Hematopoietic multipotent progenitor cell treated with erythropoietin and hydrocortisone succinate and interleukin-3 and kit ligand, for 4 days (in vitro differentiated cells): Measurements from ENCODE around the gene MYL12B.
A peak's percentile ranks its signal among the peaks of the same experiment; 100 is the strongest.

Source experiments
- DNase-seq: peaks from one replicate; pipeline ENCODE4 v3.0.0-alpha.2; 2015

MYL12B gene

DNA sequence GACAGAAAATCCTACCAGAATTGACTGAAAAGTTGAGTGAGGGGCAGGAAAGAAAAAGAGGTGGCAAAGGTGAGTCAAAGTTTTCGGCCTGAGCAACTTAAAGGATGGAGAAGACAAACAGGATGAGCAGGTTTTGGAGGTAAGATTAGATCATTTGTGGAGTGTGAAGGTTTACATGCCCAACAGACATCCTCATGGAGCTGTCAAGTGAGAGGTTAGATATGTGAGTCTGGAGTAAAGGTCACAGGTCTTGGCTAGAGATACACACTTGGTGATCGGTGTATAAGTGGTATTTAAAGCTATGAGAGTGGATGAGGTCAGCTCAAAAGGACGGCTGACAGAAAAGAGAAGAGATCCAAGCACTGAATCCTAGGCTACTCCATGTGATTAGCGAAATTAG is 25.5 kb upstream of the MYL12B start:
- no peak for DNase-seq

DNA sequence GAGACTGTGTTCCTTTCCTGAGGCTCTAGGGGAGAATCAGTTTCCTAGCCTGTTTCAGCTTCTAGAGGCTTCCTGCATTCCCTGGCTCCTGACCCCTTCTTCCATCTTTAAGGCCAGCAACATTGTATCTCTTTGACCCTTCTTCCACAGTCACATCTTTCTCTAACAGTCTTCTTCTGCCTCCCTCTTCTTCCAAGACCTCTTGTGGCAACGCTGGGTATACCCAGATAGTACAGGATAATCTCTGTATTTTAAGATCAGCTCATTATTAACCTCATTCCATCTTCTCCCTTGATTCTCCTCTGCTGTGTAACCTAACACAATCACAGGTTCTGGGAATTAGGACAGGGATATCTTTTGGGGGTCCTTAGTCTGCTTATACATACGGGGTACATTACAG is 23.2 kb upstream of the MYL12B start:
- DNase-seq, result peak; percentile 48

DNA sequence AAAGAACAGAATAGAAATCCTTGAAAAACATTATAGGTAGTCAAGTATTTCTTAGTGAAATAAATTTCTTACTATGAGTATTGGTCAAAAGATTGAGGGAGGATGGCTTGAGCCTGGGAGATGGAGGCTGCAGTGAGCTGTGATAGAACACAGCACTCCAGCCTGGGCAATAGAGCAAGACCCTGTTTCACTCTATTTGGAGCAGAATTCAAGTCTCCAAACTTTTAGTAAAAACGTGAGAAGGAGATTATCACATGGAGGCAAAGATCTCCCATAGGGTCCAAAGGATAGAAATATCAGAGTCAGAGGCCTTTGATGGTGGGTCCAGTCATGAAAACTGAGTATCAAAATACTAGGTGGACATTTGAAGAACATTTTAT is 16.8 kb upstream of the MYL12B start:
- no peak for DNase-seq

DNA sequence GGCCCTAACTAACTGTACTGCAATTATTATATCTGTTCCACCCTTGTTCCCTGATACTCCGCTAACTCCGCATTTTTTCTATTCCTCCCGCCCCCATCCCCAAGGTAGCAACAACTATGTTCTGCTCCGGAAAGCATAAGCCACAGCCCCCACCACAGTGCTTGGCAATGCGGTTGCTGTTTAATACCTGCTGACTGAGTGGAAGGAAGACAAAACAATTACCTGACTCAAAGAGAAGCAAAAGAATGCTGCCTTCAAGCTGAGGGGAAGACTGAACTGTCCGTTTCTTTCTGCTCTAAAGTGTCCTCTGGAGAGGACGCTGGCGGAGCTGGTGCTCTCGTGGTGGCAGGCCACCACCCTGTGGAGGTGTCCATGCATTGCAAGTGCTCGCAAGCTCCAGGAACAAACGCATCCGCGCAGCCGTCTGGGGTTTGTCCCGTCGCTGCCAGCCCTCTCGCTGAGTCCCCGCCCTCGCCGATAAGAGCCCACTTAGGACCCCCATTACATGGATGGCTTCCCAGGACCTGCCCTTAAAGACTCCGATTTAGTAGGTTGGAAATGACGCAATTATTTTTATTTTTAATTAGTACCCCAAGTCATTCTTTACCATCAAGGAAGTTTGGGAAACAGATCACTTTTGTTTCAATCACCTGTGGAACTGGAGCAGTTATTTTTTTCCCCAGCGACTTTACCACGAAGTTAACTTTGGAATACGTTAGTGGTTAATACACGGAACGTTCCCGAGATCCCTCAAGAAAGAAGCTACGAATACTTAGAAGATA is 15.9 kb upstream of the MYL12B start:
- DNase-seq, result peak; percentile 96

DNA sequence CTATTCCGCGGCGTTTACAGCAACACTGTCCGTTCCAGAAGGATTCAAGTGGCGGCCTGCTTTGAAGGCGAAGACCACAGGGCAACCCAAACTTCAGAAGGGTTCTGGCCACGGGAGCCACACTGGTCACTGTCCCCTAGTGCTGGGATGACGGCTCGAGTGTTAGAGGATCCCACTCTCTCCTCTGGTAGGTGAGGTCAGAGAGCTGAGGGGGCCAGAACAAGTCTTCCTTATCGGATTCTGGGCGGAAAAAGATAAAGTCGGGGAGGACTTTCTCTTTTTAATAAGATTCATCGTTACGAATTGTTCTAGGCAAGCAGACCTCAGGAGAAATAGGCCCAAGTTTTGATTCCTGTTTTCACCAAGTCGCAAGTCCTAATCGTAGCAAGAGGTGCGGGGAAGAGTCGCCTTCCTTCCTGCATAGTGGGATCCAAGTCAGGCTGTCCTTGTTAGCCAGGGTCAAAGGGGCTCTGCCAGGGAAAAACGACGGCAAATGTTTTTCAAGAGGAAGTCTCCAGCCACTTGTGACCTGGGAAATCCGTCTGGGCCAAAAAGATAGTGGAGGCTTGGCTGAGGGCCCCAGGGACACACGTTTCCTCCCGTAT is 15.2 kb upstream of the MYL12B start:
- peak; percentile 90 for DNase-seq

DNA sequence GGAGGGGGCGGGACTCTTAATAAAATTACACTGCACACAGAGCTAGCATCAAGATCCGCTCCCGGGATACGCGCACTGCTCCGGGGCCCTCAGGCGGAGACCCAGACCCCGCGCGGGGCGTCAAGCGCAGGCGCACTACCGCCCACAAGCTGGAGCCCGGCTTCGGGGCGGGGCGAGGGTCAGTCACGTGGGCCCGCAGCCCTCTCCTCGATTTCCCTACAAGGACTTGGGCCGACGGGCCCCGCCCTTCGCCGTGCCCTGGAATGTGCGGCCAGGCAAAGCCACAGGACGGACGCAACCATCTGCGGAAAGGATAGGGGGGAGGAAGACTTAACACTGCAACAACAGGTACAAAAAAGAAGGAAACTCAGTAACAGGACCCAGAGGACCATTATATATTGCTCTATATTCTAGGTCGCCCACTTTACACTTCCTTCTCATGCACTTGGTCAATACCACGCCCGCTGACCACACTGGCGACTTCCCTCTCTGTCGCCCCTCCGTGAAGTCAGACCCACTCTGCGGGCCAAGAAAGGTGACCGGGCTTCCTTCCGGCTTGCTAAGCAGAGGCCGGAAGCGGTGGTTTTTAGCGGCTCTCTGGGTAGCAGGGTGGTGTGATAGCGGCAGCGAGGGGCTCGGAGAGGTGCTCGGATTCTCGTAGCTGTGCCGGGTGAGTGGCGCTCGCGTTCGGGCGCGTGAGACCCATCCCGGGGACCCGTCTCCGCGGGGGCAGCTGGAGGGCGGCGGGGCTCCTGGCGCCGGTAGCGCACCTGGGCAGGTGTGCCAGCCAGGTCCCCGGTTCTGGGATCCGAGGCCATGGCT is 14.5 kb upstream of the MYL12B start, which contains the start of gene MYL12A:
Gene MYL12A (plus strand): TSS at position 562 of the 822 bp plus-strand sequence. CDS start 5,447 bp downstream, outside the sequence.
- peak; percentile 99 for DNase-seq

DNA sequence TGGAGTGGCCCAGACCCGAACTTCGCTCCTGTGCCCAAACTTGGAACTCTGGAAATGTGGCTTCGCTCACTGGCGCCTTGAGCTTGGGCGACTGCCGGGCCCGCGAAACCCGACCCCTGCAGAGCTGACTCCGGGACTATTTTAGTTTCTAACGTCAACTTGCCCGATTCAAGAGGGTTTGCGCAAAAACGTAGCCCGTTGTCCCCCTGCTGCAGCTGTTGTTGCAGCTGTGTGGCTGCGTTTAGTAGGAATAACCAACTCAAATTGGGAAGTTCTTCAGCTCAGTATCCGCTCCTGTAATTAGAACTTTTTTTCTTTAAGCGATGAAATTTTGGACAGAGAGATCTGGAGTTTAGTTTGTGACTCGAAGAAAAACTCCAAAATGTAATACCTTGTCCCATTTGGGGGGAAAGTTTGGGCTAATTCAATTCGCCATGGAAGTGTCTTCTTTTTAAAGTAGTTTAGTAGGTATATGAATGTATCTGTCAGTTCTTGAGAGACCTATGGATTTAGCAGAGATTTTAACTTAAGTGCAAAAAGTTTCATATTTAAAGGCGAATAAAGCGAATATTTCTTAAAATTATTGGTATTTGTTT is 13.8 kb upstream of the MYL12B start:
- DNase-seq, result peak; percentile 66

DNA sequence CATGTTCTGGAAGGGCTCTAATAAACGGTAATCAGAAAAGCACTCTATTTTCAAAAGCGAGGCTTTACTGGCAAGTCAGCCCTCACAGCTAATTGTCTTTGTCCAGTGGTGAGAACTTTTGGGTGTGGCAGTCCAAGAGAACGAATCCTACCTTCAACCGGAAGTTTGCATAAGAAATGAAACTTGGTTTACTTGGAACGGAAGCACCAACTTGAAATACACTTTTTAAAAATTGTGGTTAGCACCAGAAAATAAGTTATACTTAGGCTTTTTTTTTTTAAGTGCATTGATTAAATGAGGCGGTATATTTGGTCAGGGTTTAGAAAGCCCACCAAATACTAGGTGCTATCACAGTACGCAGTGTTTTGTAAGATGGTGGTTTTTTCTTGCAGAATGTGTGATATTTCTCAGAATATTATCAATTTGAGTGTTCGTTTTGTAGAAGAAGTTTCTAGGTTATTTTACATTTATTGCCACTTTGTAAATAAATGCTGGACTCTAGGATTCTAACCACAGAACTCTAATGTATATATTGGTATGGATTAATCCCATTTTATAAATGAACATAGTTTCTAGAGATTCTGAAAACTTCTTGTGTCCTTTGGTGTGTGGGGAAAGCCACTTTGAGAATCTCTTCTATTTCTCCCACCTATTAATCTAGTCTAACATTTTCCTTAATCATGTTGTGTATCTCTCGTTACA is 13.1 kb upstream of the MYL12B start:
- DNase-seq, result peak; percentile 87

DNA sequence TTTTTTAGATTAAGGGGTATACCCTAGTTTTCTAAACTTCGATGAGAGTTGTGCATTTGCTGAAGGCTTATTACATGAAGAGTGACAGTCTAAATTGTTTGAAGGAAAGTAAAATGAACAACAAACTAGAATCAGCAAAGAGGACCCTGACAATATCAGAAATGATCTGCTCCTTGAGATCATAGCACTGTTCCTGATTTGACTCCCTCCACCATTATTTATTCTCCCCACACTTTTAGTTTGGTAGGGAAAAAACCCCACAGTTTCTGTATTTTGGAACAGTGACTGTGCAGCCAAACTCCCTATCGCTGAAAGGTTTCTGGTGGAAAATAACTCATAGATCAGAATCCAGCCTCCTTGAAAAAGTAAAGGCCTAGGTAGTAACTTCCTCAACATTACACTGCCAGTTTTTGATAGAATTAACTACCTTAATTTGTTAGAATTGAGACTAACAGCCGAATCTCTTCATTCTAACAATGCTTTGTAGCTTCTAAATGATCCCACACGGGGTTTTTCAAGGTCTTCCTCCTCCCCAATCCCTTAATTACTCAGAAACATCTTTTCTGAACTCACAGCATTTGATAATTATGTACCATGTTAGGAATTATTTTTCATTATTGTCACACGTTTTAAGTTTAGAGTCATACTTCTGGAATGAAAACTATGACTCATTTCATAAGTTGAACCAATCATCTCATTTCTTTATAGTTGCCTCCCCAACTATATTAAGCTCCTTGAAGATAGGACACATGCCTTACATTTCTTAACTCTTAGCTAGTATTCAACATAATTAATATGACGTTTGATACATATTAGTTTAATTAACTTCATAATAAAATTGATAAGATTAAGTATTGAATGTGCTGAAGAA is 11.5 kb upstream of the MYL12B start:
- no peak for DNase-seq

DNA sequence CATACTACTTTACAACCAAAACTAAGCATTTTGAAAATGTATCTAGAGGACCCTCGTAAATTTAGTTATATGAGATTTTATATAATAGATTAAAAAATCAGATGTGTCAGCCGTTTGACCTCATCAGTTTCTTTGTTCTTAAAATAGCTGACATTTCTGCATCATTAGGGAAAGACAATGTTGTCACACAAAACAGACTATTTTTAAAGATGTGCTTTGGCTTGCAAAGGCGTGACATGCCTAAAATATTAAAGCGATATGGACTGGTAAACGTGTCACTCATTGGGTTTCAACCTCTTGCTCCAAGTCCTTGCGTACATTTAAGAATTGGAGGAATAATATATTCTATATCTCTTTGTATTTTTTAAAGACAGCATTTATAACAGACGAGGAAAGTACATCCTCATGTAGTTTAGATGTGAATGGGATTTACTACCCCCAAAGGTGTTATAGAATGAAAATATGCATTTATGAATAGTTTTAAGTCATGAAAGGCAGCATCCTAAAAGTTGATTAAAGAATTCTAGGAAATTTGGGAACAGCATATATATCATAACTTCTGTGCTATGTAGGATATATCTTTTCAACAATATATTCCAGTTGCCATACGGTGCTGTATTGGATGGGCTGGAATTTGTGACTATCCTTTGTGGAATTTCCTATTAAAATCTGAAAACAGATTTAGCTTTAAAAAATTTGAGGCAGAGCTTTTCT is 10.5 kb upstream of the MYL12B start:
- no peak for DNase-seq

DNA sequence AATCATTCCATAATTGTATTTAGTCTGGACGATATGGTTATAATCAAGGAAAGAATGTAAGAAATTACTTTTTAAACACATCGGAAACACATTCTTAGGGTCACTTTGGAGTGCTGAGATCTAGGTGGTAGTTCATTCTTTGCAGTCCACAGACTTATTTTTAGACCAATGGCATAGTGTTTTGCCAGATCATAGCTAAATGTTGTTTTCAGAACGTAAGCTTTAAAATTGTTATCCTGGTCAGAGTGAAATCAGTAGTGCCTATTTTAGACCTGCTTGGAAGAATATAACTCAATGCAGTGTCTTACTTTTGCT is 10.0 kb upstream of the MYL12B start:
- DNase-seq, result no peak

DNA sequence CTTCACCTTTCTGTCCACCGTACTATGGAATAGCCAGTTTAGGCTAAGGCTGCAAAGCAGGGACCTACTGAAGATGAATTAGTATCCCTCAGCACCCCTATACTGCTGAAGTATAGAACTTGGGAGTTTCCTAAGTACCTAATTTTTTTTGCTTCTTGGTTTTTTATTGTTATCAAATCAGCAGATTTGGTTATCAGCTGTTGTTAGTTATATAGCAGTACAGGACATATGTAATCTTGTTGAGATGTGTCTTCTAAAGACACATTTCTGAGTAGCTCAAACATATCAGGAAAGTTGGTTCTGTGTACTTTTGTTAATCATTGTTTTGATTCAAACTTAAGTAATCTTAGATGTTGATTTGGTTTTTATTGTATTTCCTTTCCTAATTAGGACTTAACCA is 9.1 kb upstream of the MYL12B start:
- no peak for DNase-seq

DNA sequence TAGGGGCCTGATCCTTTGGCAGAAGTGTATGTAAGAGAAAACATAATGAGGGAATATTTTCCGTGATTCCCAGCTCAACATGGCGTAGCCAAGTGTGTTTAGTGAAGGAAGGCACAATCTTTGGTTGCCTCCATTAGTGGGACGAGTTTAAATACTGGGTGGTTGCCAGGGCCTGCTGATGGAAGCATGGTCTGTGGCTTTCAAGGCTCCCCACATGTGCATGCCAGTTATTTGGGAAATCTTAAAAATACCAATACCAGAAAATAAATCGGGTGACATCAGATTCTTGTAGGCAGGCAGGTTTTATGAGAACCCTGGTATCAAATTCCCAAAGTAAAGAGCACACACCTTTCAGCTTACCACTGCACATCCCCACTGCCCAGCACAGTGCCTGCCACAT is 7.2 kb upstream of the MYL12B start:
- DNase-seq, result no peak

DNA sequence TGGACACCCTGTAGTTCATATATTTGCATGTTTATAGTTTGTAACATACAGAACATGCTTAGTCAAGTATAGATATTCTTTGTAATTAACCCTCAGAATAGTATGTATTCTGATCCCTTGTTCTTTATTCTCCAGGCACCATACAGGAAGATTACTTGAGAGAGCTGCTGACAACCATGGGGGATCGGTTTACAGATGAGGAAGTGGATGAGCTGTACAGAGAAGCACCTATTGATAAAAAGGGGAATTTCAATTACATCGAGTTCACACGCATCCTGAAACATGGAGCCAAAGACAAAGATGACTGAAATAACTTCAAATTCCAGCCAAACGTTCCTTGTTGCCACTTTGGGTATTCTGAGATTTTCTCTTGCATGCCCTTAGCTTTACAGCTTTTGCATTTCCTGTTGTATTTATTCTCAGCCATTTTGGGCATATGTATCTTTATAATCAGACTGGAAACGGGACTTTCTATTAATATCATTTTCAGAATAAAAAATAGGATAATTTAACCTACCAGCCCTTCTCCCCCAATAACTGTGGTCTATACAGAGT is 6.2 kb upstream of the MYL12B start:
- DNase-seq, result no peak

DNA sequence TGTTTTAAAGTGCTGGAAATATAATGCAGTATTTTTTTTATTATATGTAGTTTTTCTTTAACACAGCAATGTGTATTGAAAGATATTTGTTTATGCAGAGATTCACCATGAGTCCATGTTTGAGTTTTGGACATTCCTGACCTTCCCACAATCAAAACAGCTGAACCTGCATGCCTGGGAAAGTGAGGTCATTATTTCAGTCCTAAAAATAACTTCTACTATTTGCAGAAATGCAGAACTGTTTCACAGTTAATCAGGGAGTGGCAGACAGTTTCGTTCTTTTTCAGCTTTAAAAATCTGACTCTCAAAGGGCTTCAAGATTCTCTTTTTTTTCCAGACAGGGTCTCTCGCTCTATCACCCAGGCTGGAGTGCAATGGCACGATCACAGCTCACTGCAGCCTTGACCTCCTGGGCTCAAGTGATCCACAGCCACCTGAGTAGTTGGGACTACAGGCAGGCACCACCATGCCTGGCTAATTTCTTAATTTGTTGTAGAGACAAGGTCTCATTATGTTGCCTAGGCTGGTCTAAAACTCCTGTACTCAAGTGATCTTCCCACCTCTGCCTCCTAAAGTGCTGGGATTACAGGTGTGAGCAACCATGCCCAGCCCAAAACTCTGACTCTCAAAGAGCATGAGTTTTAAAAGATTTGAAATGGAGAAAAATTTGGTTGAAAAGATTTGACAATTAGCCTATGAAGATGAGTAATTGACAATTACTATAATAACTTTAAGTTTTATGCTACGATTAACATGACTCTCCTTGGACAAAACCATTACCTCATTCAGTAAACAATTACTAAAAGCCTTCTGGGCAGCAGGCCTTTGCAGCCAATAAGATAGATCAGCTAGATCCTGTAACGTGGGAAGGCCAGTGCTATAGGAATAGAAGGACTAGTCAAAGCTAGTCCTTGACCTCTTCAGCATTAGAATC is 5.0 kb upstream of the MYL12B start:
- no peak for DNase-seq

DNA sequence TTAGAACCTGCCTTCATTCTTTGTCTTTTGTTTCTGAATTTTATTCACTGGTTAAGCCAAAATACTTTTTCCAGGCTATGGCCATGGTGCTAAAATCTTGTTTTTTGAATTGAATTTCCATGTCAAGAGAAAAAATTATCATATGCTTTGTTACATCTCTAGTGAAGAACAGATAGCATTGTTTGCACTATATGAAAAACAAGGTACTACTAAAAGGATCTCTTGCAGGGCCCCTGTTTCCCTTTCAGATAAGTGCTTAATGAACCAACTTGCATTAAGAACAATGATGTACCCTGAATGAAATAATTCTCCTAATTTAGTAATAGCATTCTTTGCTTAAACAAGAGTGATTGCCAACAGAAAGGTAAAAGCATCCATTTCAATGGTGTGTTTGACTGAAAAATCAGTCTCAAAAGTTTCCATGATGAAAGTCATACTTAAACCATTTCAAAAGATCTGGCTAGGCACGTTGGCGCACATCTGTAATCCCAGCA is 4.3 kb upstream of the MYL12B start:
- no peak for DNase-seq

DNA sequence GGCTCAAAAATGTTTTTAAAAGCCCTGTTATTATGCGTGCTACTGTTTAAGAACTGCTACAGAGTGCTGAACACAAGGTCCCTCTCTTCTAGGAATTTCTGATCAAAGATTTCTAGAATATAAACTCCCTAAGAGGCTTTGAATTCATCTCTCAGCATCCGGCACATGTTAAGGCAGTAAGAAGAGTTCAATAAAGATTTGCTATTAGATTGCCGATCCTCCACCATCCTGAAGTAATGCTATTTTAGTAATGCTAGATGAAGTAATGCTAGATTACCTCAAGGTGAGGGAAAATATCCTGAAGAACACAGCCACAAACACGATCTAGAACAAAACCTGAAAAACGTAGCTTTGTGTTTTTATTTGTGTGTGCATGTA is 949 bp upstream of the MYL12B start:
- DNase-seq, result peak; percentile 37

DNA sequence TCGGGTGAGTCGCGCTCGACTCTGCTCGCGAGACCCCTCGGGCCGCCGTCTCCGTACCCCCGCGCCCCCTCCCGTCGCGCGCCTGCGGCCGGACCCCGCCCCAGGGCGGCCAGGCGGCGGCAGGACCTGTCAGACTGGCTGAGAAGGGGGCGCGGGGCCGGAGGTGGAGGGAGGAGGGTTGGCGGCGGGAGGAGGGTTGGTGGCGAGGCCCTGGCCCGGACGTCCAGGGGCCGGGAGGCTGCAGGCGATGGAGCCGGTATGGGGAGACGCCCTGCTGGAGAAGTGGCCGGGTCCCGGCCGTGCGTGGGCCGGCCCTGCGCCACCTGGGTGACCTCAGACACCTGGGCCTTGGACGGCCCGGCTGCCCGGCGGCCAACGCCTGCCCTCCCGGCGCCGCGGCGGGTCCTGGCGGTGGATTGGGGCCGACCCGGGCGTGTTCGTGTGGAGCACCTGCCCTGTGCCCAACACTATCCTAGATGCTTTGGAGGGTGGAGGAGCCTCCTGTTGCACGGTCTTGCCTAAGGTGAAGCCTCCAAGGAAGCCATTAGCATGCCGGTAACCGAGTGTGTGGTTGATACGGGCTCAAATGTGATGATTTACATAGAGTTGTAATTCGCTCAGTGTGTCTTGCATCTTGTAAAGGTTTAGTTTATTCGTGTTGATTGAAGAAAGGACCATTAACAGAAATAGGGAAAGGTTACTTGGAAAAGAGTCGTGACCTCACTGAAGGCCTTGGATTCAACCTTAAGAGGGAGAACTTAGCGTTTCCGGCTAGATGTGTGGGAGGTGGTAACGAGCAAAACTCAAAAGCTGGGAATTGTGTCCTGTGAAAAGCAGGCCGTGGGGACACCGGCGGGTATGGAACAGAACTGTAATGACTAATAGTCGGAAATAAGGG is 550 bp downstream of the MYL12B start:
- DNase-seq, result peak; percentile 43
